ENCODE results near the gene RNF223. TPM values are rescaled to one million over a fixed set of nuclear protein-coding genes. Genes with fewer than 3 reads are reported as not detected.

RNF223 gene
- total RNA-seq, 1 experiment from 2014 or later = 5.0 TPM

GRCh38 chr1:1034439-1034781, 39.7 kb downstream of the RNF223 start:
- Mint-ChIP-seq H3K27ac (ENCODE audit: unreplicated experiment) (no peak overlapping the region), H3K36me3 (ENCODE audit: insufficient read depth, unreplicated experiment) (peaks cover 40% of the 10 kb centered on the region), H3K4me1 (ENCODE audit: low read depth, unreplicated experiment) (no peaks in the 10 kb centered on the region), H3K4me3 (ENCODE audit: low read depth, unreplicated experiment) (no peak overlapping the region), H3K9me3 (ENCODE audit: low read depth, unreplicated experiment) (no peaks in the 10 kb centered on the region), H3K27me3 (ENCODE audit: unreplicated experiment) (no peaks in the 10 kb centered on the region)
- intact Hi-C loops (cut with micrococcal nuclease; ENCODE audit: unreplicated experiment) = no loop called here
- DNase-seq = no peak
- TF ChIP-seq CTCF (IDR thresholded peaks at IDR 0.05; ENCODE audit: unreplicated experiment) = no peak
- CTCF ChIA-PET = no interaction called here
- BruUV-seq (replicated peaks) = no TSS peak

- no peak for TF ChIP-seq CTCF (IDR thresholded peaks at IDR 0.05; ENCODE audit: unreplicated experiment)
- H3K36me3 Mint-ChIP-seq (ENCODE audit: insufficient read depth, unreplicated experiment) = peaks cover 36% of the 10 kb centered on the region
- no TSS peak for BruUV-seq (replicated peaks)
- no peak overlapping the region for H3K27ac Mint-ChIP-seq (ENCODE audit: unreplicated experiment)
- H3K4me1 Mint-ChIP-seq (ENCODE audit: low read depth, unreplicated experiment) = no peaks in the 10 kb centered on the region
- CTCF ChIA-PET = no interaction called here
- H3K4me3 Mint-ChIP-seq (ENCODE audit: low read depth, unreplicated experiment) = no peak overlapping the region
- intact Hi-C loops (cut with micrococcal nuclease; ENCODE audit: unreplicated experiment) = no loop called here
- no peaks in the 10 kb centered on the region for H3K9me3 Mint-ChIP-seq (ENCODE audit: low read depth, unreplicated experiment)
- no peaks in the 10 kb centered on the region for H3K27me3 Mint-ChIP-seq (ENCODE audit: unreplicated experiment)
- DNase-seq = no peak
These were observed 40.2 kb downstream of the RNF223 start for GRCh38 chr1:1033731-1034438.

GRCh38 chr1:1033009-1033587, 41.0 kb downstream of the RNF223 start:
- no peak overlapping the region for H3K27ac Mint-ChIP-seq (ENCODE audit: unreplicated experiment)
- TF ChIP-seq CTCF (IDR thresholded peaks at IDR 0.05; ENCODE audit: unreplicated experiment) = no peak
- CTCF ChIA-PET = no interaction called here
- peaks cover 31% of the 10 kb centered on the region for H3K36me3 Mint-ChIP-seq (ENCODE audit: insufficient read depth, unreplicated experiment)
- BruUV-seq (replicated peaks) = no TSS peak
- no peak overlapping the region for H3K4me3 Mint-ChIP-seq (ENCODE audit: low read depth, unreplicated experiment)
- intact Hi-C loops (cut with micrococcal nuclease; ENCODE audit: unreplicated experiment) = no loop called here
- no peaks in the 10 kb centered on the region for H3K27me3 Mint-ChIP-seq (ENCODE audit: unreplicated experiment)
- DNase-seq = no peak
- H3K4me1 Mint-ChIP-seq (ENCODE audit: low read depth, unreplicated experiment) = no peaks in the 10 kb centered on the region
- H3K9me3 Mint-ChIP-seq (ENCODE audit: low read depth, unreplicated experiment) = no peaks in the 10 kb centered on the region

GRCh38 chr1:1032424-1032823, 41.7 kb downstream of the RNF223 start:
- intact Hi-C loops (cut with micrococcal nuclease; ENCODE audit: unreplicated experiment) = no loop called here
- CTCF ChIA-PET = no interaction called here
- Mint-ChIP-seq H3K27me3 (ENCODE audit: unreplicated experiment) (no peaks in the 10 kb centered on the region), H3K4me3 (ENCODE audit: low read depth, unreplicated experiment) (no peak overlapping the region), H3K4me1 (ENCODE audit: low read depth, unreplicated experiment) (no peaks in the 10 kb centered on the region), H3K36me3 (ENCODE audit: insufficient read depth, unreplicated experiment) (peaks cover 31% of the 10 kb centered on the region), H3K9me3 (ENCODE audit: low read depth, unreplicated experiment) (no peaks in the 10 kb centered on the region), H3K27ac (ENCODE audit: unreplicated experiment) (peak overlapping the region; percentile 17)
- no peak for TF ChIP-seq CTCF (IDR thresholded peaks at IDR 0.05; ENCODE audit: unreplicated experiment)
- BruUV-seq (replicated peaks) = no TSS peak
- no peak for DNase-seq

All from Calu3 (cell line).